HS-5 (cell line): ENCODE results near the gene AKIRIN2.
"Not testable (repeated sequence)": the region's sequence is repeated elsewhere in the genome, so short reads cannot be mapped to it uniquely, and the experiment has no call there.

Source experiments
- DNase-seq: peaks from one replicate; pipeline ENCODE4 v3.0.0-alpha.2; 2012; ENCODE audit warnings: low read depth

Gene AKIRIN2

GRCh38 chr6:87718662-87719433 is 16.8 kb upstream of the AKIRIN2 start:
- DNase-seq = no peak

- DNase-seq = no peak
Measured at GRCh38 chr6:87716928-87717614, 15.0 kb upstream of the AKIRIN2 start.

- DNase-seq = no peak
Measured at GRCh38 chr6:87714093-87714842, 12.2 kb upstream of the AKIRIN2 start.

GRCh38 chr6:87712713-87713112 is 10.7 kb upstream of the AKIRIN2 start:
- not testable (repeated sequence) for DNase-seq

GRCh38 chr6:87710090-87710489 is 8.1 kb upstream of the AKIRIN2 start:
- DNase-seq = no peak

- DNase-seq = not testable (repeated sequence)
Measured at GRCh38 chr6:87708581-87709427, 6.8 kb upstream of the AKIRIN2 start.

GRCh38 chr6:87706187-87706966 is 4.3 kb upstream of the AKIRIN2 start:
- DNase-seq = no peak

GRCh38 chr6:87705070-87705691 is 3.1 kb upstream of the AKIRIN2 start:
- DNase-seq = no peak

GRCh38 chr6:87703039-87703438 is 1.0 kb upstream of the AKIRIN2 start:
- DNase-seq = not testable (repeated sequence)

- DNase-seq = no peak
Measured at GRCh38 chr6:87702589-87702945, 534 bp upstream of the AKIRIN2 start.

- no peak for DNase-seq
Measured at GRCh38 chr6:87701344-87701675, 723 bp downstream of the AKIRIN2 start.

GRCh38 chr6:87700397-87701343 is 1.4 kb downstream of the AKIRIN2 start:
- no peak for DNase-seq

GRCh38 chr6:87699576-87699975 is 2.5 kb downstream of the AKIRIN2 start:
- DNase-seq = no peak

GRCh38 chr6:87698547-87699006 is 3.5 kb downstream of the AKIRIN2 start:
- DNase-seq = no peak

GRCh38 chr6:87697581-87698546 is 4.2 kb downstream of the AKIRIN2 start:
- DNase-seq = peak; percentile 49

GRCh38 chr6:87696817-87697216 is 5.2 kb downstream of the AKIRIN2 start:
- not testable (repeated sequence) for DNase-seq

- no peak for DNase-seq
Measured at GRCh38 chr6:87692086-87692485, 9.9 kb downstream of the AKIRIN2 start.

GRCh38 chr6:87690441-87690840 is 11.6 kb downstream of the AKIRIN2 start:
- DNase-seq = no peak
